A673 (cell line): Measurements from ENCODE around the gene STT3A.
"Not testable (repeated sequence)": the region's sequence is repeated elsewhere in the genome, so short reads cannot be mapped to it uniquely, and the experiment has no call there.

Experiments used
- EZH2 ChIP-seq: fragments of 200-600 bp; sonication (generic); IDR thresholded peaks from 2 replicates; pipeline ENCODE4 v1.6.1; 2017; ENCODE audit warnings: borderline replicate concordance, low read depth, mild to moderate bottlenecking, mixed read lengths, antibody characterized with exemption, low read length; ENCODE audit not compliant: poor library complexity, severe bottlenecking
- TF ChIP-seq, protein P1 (sequence below): fragments of 300-800, 200-600 bp; sonication (generic); conservative IDR thresholded peaks from 2 replicates; pipeline ENCODE4 v1.5.1; 2017; ENCODE audit warnings: low read depth, mild to moderate bottlenecking, antibody characterized with exemption, low read length, moderate library complexity, mixed read lengths

DNA sequence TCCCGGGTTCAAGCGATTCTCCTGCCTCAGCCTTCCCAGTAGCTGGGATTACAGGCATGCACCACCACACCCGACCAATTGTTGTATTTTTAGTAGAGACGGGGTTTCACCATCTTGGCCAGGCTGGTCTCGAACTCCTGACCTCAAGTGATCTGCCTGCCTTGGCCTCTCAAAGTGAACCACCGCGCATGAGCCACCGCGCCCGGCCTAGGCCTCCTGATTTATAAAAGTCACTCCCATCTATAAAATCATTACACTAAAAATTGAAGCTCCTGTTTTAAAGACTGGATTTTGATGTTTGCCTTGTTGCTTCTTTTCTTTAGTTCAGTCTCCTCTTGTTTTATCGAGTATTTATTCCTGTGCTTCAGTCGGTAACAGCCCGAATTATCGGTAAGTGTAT is 15.5 kb upstream of the STT3A start:
- TF ChIP-seq, protein P1, sequence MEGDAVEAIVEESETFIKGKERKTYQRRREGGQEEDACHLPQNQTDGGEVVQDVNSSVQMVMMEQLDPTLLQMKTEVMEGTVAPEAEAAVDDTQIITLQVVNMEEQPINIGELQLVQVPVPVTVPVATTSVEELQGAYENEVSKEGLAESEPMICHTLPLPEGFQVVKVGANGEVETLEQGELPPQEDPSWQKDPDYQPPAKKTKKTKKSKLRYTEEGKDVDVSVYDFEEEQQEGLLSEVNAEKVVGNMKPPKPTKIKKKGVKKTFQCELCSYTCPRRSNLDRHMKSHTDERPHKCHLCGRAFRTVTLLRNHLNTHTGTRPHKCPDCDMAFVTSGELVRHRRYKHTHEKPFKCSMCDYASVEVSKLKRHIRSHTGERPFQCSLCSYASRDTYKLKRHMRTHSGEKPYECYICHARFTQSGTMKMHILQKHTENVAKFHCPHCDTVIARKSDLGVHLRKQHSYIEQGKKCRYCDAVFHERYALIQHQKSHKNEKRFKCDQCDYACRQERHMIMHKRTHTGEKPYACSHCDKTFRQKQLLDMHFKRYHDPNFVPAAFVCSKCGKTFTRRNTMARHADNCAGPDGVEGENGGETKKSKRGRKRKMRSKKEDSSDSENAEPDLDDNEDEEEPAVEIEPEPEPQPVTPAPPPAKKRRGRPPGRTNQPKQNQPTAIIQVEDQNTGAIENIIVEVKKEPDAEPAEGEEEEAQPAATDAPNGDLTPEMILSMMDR: not testable (repeated sequence)
- TF ChIP-seq EZH2: not testable (repeated sequence)
